GM21619 (cell line): ENCODE data around the gene CCDC148.
"Not testable (repeated sequence)": the region's sequence is repeated elsewhere in the genome, so short reads cannot be mapped to it uniquely, and the experiment has no call there.

Experiments used
- ATAC-seq: cut with Tn5 transposase; IDR thresholded peaks from one replicate; pipeline ENCODE4 v1.9.1; 2021; ENCODE audit not compliant: unreplicated experiment

Gene CCDC148

DNA sequence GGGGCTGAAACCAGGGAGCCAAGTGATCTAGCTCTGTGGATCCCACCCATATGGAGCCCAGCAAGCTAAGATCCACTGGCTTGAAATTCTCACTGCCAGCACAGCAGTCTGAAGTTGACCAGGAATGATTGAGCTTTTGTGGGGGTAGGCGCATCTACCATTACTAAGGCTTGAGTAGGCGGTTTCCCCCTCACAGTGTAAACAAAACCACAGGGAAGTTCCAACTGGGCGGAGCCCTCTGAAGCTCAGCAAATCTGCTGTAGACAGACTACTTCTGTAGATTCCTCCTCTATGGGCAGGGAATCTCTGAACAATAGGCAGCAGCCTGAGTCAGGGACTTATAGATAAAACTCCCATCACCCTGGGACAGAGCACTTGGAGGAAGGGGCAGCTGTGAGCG lies 96.7 kb downstream of the CCDC148 start:
- no peak for ATAC-seq

DNA sequence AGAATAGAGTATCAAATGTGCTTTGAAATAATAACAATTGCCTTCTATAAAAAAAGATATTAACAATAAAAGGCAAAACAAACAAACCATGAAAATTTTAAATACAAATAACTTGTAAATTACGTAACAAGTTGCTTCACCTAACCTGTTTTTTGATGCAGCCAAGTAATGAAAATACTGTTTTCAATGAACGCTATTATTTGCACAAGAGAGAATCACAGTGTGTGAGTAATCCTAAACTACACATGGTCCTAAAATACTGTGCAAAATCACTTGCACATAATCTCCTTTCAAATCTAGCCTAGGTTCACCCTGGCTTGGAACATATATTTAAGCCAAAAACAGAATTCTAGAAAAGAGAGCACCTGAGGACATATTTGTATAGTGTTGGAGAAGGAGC lies 98.9 kb downstream of the CCDC148 start:
- no peak for ATAC-seq

- no peak for ATAC-seq
These were observed 99.4 kb downstream of the CCDC148 start for GRCh38 chr2:158357122-158357521.

DNA sequence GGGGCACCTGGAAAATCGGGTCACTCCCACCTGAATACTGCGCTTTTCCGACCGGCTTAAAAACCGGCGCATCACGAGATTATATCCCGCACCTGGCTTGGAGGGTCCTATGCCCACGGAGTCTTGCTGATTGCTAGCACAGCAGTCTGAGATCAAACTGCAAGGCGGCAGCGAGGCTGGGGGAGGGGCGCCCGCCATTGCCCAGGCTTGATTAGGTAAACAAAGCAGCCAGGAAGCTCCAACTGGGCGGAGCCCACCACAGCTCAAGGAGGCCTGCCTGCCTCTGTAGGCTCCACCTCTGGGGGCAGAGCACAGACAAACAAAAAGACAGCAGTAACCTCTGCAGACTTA lies 105.1 kb downstream of the CCDC148 start:
- ATAC-seq = not testable (repeated sequence)

GRCh38 chr2:158350751-158351465 lies 105.6 kb downstream of the CCDC148 start:
- ATAC-seq = not testable (repeated sequence)

DNA sequence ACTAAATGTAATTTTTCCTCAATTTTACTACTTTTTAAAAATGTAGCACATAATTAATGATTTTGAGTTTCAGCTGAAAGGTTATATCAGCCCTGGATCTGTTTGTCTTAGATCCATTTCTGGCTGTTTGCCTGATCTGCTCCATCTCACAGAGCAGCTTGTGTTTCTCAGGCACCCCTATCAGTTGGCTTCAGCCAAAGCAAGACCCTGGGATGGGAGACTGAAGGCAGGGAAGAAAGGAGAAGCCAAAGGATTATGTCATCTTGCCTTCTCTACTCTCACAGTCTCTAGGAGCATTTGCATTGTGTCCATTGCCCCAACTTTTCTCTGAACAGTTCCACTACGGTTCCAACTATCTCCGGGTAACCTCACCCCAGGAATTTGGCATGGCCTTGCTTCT lies 110.5 kb downstream of the CCDC148 start:
- no peak for ATAC-seq

GRCh38 chr2:158339513-158339912 lies 117.0 kb downstream of the CCDC148 start:
- no peak for ATAC-seq

DNA sequence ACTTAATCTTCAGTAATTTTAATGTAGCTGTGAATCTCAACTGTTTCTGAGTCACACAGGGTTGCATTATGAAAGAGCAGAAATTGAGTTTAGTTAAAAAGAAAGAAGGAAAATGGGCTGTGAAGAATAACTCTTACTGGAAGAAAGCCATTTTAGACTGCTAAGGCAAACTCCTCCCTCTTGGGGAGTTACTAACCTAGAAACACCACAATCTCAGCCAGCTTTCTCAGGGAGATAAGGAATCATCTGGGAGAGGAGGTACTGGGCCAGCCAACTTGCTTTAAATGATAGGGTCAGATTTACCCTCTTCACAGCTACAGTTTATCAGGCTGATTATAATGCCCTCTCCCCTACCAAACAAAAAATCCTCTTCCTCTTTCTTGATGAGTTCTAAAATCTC lies 119.5 kb downstream of the CCDC148 start:
- ATAC-seq = no peak

DNA sequence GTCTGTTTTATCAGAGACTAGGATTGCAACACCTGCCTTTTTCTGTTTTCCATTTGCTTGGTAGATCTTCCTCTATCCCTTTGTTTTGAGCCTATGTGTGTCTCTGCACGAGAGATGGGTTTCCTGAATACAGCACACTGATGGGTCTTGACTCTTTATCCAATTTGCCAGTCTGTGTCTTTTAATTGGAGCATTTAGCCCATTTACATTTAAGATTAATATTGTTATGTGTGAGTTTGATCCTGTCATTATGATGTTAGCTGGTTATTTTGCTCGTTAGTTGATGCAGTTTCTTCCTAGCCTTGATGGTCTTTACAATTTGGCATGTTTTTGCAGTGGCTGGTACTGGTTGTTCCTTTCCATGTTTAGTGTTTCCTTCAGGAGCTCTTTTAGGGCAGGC lies 124.8 kb downstream of the CCDC148 start:
- ATAC-seq = not testable (repeated sequence)

DNA sequence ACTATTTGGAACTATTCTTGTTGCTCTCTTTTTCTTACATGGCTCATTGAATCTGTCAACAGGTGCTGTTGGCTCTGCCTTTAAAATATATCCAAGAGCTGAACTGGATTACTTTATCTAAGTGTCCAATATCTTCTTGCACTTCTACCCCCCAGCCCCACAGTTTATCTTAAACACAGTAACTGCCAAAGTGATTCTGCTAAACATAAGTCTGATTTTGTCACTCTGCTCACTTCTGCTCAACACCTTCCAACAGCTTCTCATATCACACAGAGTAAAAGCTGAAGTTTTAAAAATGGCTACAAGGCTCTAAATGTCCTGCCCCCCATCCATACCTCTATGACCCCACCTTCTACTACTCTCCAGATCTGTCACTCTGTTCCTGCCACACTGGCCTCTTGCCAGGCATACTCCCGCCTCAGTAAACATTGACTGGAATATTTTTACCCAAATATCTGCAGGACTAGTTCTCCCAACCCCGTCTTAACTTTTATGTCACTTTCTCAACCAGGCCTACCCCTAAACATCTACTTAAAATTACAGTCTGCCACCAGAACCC lies 130.7 kb downstream of the CCDC148 start:
- no peak for ATAC-seq

- no peak for ATAC-seq
These were observed 131.3 kb downstream of the CCDC148 start for GRCh38 chr2:158325031-158325781.

DNA sequence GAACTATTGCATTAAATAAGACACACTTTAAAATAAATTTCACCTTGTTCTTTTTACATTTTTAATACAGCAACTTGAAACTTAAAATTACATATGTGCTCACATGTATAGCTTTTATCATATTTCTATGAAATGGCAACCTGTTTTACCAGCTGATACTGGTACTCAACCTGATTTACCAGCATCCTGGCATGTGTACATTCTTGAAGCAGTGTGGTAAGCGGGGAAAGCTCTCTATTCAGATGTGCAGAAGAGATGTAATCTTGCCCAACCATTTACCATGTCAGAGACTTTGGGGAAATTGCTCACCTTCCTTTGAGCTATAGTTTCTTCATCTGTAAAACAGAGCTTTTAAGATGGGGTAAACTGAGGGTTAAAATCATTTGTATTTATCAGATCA lies 133.2 kb downstream of the CCDC148 start:
- no peak for ATAC-seq

DNA sequence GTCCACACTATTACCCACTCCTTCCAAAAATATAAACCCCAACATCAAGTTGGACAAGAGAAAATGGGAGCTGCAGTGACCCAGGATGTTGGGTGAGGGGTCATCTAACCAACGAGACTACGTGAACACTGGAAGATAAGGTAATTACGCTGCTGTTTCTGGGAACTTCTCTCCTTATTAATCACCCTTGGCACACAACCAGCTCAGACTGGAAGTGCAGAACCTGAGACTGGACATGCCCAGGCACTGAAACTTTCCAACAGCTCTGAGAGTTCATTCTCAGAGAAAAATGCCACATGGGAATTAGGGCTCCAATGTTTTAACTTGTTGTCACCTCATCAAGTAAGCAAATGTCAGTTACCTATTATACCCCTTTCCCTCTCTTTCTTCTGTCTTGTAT lies 135.3 kb downstream of the CCDC148 start:
- ATAC-seq = no peak

DNA sequence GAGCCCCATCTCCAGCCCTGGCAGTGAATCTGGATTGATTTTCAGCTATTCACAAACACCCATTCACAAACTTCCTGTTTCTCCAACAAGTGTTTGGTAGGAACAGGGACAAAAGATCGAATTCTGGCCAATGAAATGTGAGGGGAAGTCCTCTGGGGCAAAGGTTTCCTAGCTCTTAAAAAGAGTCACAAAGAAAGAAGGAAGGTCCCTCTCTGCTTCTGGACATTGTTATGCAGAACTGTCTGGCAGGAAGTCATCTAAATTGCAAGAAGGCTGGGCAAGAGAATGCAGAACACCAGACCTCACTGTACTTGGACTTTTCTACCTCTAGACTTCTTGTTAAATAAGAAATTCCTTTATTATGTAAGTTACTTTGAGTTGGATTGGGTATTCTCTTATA lies 137.3 kb downstream of the CCDC148 start:
- ATAC-seq = no peak

- no peak for ATAC-seq
These were observed 138.9 kb downstream of the CCDC148 start for GRCh38 chr2:158317642-158318041.

- no peak for ATAC-seq
These were observed 140.6 kb downstream of the CCDC148 start for GRCh38 chr2:158315803-158316414.

- ATAC-seq = no peak
These were observed 141.6 kb downstream of the CCDC148 start for GRCh38 chr2:158315000-158315399.

DNA sequence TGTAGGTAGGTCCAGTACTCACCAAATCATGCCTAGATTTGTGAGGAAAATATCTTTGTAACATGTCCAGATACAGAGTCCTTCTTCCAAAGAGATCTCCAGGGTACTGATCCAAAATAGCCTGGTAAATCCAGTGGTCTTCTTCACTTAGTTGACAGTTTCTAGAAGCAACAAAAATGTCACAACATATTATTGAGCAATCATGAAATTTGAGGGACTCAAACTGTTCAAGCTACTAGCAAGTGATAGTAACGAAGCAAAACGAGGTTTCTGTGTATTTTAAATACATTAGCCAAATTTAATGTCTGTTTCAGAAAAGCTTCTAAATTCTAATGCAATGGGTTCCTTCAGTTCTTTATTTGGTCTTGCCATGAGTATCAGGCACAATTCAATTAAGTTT lies 142.8 kb downstream of the CCDC148 start:
- ATAC-seq = no peak

GRCh38 chr2:158312981-158313380 lies 143.6 kb downstream of the CCDC148 start:
- no peak for ATAC-seq

DNA sequence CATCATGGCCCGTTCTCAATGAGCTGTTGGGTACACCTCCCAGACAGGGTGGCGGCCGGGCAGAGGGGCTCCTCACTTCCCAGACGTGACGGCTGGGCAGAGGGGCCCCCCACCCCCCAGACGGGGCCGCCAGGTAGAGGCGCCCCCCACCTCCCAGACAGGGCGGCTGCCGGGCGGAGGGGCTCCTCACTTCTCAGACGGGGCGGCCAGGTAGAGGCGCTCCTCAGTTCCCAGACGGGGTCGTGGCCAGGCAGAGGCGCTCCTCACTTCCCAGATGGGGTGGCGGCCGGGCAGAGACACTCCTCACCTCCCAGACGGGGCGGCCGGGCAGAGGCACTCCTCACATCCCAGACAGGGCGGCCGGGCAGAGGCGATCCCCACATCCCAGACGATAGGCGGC lies 146.1 kb downstream of the CCDC148 start:
- not testable (repeated sequence) for ATAC-seq

DNA sequence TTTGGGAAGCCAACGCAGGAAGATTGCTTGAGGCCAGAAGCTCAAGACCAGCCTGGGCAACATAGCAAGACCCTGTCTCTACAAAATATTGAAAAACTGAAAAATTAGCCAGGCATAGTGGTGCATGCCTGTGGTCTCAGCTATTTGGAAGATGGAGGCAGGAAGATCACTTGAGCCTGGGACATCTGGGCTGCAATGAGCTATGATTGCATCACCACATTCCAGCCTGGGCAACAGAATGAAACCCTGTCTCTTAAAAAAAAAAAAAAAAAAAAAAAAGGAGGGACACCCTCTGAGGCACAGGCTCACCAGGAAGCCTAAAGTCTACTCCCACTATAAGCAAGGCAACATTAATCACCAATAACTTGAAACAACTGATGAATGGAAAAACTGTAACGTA lies 151.1 kb downstream of the CCDC148 start:
- ATAC-seq = no peak

- no peak for ATAC-seq
These were observed 156.2 kb downstream of the CCDC148 start for GRCh38 chr2:158300394-158300793.
